IPS-18c (cell line): ENCODE measurements around the gene TMEM178A.

Experiments
- H3K4me3 ChIP-seq: 2 replicates; pipeline ENCODE4 v1.7.0; 2013; ENCODE audit warnings: low read depth, mild to moderate bottlenecking, low read length, moderate library complexity; ENCODE audit not compliant: insufficient read depth
- H3K9me3 ChIP-seq: one replicate; pipeline ENCODE4 v1.6.1; 2013; ENCODE audit warnings: mild to moderate bottlenecking, low read length, moderate library complexity; ENCODE audit not compliant: control insufficient read depth, insufficient read depth

The TMEM178A gene

DNA sequence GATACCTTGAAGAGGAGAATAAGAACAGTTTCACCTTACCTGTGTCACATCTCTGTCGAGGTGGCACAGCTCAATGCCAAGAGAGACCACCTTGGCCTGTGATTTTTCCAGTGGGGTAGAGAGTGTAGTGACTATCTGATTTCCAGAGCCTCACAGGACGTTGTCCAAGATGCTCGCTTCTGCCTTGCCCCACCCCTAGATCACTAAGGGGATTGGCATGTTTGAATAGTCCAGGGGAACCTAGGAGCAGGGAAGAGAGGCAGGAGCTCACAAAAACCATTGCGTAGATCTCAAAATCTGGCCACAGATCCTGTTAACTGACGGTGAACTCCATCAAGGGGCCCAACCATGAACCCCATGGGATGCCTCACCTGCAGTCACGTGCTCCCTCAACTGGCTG is 24.2 kb downstream of the TMEM178A start:
- H3K9me3 ChIP-seq: no peaks in the 10 kb centered on the region
- no peak overlapping the region for H3K4me3 ChIP-seq

DNA sequence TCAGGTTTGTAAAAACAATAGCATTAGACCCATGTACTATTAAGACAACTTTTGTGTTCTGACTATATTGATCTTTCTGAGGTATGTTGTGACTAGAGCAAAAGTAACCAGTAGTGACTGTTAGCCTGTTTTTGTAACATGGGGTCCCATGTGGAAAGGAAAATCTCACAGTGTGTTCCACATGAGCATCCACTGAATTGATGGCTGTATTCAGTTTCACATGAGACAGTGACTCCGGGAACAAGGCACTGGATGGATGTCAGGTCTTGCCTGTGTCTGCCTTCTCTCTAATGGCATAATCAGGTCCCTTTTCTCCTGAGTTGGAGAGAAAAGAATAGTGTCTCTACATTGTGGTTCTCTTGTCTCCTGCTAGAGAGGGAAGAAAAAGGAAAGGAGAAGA is 27.5 kb downstream of the TMEM178A start:
- no peak overlapping the region for H3K4me3 ChIP-seq
- no peaks in the 10 kb centered on the region for H3K9me3 ChIP-seq

DNA sequence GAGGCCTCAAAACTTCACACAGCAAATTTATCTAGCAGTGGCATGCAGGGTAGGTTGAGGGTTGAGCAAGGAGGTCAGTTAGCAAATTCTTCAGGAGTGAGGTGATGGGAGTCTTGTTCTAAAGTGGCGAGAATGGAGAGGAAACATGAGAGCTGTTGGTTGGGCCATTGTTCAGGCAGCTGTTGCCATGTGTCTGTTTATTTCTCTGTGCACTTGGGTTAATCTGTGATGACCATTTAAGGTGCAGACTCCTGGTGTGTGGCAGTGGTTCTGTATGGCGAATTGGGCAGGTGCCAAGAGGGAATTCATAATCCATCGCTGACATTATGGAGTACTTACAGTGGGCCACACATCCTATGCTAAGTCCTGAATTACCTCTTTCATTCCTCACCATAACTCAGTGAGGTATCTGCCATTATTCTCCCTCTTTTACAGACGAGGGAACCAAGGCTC is 30.4 kb downstream of the TMEM178A start:
- no peak overlapping the region for H3K4me3 ChIP-seq
- H3K9me3 ChIP-seq: no peaks in the 10 kb centered on the region

DNA sequence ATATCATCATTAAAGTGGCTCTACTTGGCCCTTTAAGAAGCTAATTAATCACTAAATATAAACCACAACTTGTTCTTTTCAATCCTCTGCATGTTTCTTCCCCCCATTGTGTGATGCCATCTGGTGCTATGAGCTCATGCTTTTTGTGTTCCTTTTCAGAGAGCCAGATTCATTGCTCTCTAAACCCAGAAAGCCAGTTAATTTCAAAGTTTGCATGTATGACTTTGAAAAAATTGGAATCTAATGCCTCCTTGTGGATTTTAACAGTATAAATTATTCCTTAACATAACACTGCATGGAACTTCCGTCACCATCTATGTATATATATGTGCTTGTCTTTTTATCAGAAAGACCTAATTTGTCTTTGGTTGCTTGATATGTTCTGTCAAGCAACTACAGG is 31.1 kb downstream of the TMEM178A start:
- Histone ChIP-seq H3K4me3 (no peak overlapping the region), H3K9me3 (no peaks in the 10 kb centered on the region)

DNA sequence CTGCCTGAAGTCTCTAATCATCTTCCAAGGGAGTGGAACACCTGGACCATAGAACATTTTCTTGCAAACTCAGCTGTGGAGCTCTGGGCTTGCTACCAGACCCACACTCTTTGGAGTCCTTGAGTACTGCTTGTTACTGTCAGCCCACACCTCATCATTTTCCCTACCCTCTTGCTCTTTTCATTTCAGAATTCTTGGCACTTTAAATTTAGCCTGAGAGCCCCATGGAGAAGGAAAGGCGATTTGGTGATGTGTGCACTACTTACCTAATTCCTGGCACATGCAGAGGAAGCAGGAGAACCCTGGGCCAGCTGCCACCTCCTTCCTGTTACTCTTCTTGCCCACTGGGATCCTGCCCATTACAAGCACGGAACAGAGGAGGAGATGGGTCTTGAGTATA is 31.7 kb downstream of the TMEM178A start:
- H3K4me3 ChIP-seq: no peak overlapping the region
- H3K9me3 ChIP-seq: no peaks in the 10 kb centered on the region

DNA sequence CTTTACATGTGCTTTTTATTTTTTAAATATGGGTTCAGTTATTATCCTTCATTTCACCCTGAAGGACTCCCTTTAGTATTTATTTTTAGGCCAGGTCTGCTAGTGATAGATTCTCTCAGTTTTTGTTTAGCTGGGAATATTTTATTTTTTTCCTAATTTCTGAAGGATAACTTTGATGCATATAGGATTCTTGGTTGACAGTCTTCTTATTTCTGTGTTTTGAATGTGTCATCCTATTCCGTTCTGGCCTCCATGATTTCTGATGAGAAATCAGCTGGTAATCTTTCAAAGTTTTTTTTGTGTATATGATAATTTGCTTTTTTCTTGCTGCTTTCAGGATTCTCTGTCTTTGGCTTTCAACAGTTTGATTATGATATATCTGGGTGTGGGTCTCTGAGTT is 35.4 kb downstream of the TMEM178A start:
- no peak overlapping the region for H3K4me3 ChIP-seq
- H3K9me3 ChIP-seq: no peaks in the 10 kb centered on the region

DNA sequence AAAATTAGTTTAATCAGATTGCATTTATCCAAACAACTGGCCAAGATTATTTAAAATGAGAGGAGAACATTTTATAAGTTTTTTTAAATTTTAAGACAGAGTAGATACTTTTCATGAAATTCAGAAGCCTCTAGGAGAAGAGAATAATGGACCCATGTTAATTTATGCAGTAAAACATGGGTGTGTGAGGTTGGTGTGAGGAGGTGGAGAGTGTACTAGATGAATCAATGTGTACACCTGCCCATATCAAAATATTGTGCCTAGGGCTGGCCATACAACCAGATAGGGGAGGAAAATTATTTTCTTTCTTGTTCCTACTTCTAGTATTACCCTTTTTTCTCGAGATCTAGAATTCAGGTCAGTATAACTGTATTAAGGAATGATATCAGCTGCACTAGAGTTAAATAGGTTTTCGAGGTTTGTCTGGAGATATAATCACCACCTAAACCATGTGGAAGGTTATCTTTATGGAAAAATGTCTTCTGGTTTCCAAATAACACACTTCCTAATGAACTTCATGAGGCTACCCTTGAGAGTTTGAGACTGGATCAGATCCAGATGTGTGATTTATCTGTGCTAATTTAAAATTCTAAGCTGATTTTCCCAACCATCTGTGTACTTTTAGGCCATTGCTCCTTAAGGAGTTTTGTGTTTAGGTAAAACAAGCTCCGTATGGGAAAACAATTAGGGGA is 37.6 kb downstream of the TMEM178A start:
- Histone ChIP-seq H3K9me3 (no peaks in the 10 kb centered on the region), H3K4me3 (no peak overlapping the region)

DNA sequence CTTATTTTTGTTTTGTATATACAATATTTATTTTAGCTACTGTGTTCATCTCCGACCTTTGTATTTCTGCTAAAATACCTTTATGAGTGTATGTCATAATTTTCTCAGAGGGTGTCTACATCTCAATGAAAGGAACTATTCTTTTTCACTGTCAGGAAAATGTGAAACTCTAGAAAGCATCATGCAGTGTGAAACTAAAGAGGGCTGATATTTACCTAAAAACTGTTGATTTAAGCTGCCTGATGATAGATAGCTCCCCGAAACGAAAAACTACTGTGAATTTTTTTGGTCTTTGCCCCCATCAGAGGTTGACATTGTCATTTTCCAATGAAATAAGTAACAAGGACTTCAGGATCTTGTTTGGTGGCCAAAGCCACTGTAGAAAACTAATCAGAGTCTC is 38.8 kb downstream of the TMEM178A start:
- Histone ChIP-seq H3K4me3 (no peak overlapping the region), H3K9me3 (no peaks in the 10 kb centered on the region)

DNA sequence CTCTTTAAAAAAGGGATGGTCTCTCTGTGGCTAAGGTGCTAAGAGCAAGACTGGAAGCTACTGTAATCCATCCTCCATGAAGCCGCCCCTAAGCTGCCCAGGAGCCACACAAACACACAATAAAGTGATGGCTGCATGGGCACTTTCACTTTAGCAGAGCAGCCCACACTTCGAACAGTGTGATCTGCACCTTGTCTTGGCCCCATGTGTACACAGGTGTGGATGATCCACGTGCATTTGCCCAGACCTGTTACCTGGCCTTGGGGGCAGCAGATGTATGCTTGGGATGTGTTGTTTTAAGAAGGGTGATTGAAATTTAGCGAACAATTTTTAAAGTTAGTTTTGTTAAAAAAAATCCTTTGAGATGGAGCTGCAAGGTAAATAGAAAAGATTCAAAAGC is 39.9 kb downstream of the TMEM178A start:
- H3K4me3 ChIP-seq: no peak overlapping the region
- H3K9me3 ChIP-seq: no peaks in the 10 kb centered on the region

DNA sequence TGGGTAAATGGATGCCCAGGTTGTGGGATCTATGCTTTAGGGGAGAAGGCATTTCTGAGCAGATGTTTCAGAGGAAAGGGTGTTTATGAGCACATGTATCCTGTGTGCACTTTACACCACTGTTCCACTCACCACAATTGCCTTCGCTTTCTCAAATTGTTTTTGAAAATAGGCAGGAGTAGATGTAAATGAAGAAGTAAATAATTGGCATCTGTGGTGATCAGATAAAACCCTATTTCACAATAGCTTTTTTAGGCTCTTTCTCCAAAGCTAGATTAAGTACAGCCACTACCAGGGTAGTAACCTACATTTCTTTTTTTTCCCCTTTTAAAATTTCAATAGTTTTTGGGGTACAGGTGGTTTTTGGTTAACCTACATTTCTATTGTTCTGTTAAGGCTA is 40.6 kb downstream of the TMEM178A start:
- no peak overlapping the region for H3K4me3 ChIP-seq
- H3K9me3 ChIP-seq: no peaks in the 10 kb centered on the region

DNA sequence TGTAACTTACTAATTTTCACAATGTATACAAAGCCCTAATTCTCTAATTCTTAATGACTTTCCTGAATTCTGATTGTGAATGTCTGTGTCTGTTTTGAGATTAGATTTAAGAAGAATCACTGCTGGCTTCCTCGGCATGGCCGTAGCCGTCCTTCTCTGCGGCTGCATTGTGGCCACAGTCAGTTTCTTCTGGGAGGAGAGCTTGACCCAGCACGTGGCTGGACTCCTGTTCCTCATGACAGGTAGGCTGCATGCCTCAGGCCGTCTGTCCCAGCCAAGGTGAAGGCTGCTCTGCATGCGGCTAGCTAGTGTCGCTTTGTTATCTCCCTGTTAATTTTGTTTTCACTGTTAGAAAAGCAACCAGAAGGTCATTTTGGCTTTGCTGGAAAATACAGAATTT is 41.2 kb downstream of the TMEM178A start:
- H3K9me3 ChIP-seq: no peaks in the 10 kb centered on the region
- H3K4me3 ChIP-seq: no peak overlapping the region

DNA sequence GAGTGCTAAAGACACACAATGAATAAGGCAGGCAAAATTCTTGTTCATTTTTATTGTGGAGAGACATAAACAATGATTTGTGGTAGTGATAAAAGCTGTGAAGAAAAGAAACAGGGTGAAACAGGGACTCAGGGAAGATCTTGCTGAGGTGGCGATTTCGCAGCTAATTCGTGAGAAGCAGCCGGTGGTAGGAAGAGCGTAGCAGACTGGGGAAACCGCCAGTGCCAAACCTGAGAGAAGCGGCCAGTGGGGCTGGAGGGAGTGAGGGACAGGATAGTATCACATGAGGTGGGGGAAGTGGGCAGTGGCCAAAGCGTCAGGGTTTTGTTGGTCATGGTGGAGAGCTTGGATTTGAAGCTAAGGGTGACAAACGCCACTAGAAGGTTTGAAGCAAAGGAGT is 42.3 kb downstream of the TMEM178A start:
- Histone ChIP-seq H3K9me3 (no peaks in the 10 kb centered on the region), H3K4me3 (no peak overlapping the region)

DNA sequence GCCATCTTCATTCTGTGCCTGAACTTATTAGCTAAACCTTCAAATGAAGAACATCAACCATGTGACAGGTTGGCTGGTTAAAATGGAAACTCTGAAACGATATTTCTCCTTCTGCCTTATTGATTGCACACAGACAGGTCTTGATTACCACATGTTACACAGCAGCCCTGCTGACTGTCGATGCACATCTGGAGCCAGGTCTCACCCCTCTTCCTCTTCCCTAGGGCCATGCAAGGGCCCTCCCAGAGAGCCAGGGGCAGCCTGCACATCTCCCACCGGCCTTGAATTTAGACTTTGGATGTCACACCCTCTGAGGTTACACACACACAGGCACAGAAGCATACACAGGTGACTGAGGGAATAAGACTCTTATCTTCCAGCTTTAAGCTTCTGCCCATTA is 45.1 kb downstream of the TMEM178A start:
- Histone ChIP-seq H3K9me3 (no peaks in the 10 kb centered on the region), H3K4me3 (no peak overlapping the region)

DNA sequence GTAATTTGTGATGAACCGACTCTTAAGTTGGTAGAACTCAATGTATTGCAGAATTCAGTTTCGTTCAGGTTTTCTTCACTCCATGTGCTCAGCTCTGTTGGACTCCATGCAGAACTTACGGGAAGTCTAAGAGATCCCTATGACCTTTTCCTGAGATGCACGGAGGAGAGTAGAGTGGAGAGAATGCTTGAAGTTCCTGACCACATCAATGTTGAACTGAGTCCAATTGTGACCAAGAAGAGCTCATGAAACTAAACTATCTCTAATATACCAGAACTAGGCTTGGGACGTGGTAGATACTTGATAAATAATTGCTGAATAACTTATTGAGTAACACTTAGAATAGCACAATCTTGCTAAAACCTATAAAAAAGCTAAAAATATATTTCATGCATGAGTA is 47.2 kb downstream of the TMEM178A start:
- no peaks in the 10 kb centered on the region for H3K9me3 ChIP-seq
- no peak overlapping the region for H3K4me3 ChIP-seq

DNA sequence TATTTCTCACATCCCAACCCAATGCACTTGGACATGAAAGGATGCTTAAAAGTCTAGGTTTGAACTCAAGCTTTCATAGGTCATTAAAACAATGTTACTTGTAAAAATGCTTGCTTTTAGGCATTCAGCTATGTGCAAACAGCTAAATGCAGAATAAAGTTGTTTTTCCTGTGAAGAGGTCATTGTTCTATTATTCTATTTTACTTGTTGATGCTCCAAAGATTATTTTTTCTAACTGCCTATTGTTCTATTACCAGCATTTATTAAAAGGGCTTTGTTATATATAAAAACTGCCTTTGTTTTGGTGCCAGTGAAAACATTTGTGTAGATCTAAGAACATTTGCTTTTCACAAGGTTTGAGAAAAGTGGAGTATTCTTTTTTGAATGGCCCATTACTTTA is 49.4 kb downstream of the TMEM178A start:
- Histone ChIP-seq H3K4me3 (no peak overlapping the region), H3K9me3 (no peaks in the 10 kb centered on the region)

DNA sequence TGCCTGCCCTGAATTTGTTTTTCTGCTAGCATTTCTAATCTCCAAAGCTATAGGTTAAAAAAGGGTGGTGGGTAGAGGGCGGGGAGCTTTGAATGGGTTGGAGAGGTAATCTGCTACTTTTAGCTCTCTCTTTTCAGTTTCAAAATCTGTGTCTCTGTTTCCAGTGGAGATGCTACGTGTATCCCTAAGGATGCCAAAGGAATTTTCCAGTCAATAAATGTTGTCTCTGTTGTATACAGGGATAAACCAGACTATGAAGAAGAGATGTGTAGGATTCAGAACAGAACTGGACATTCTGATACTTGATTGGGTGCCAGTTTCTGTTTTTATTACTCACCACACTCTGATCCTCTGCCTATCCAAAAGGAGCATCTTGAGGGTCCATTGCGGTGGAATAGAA is 50.1 kb downstream of the TMEM178A start:
- Histone ChIP-seq H3K4me3 (no peak overlapping the region), H3K9me3 (no peaks in the 10 kb centered on the region)

DNA sequence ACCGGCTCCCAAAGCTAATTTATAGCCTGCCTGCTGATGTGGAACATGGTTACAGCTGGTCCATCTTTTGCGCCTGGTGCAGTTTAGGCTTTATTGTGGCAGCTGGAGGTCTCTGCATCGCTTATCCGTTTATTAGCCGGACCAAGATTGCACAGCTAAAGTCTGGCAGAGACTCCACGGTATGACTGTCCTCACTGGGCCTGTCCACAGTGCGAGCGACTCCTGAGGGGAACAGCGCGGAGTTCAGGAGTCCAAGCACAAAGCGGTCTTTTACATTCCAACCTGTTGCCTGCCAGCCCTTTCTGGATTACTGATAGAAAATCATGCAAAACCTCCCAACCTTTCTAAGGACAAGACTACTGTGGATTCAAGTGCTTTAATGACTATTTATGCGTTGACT is 51.4 kb downstream of the TMEM178A start:
- no peak overlapping the region for H3K4me3 ChIP-seq
- no peaks in the 10 kb centered on the region for H3K9me3 ChIP-seq

DNA sequence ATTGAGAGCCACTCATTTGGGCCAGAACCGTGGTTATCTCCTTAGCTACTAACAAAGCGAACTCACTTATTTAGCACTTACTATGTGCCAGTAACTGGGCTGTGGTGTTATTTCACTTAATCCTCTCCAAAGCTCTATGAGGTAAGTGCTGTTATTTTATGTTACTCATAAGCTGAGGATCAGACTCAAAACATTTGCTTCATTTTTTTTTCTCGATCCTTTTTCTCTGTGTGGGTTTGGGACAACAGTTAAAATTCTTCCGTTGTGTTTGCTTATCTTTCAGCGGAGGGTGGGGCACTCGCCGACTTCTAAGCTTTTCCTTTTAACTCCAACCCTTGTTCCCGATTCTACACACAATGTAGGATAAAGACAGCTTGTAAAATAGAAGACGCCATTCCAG is 52.8 kb downstream of the TMEM178A start:
- Histone ChIP-seq H3K4me3 (no peak overlapping the region), H3K9me3 (no peaks in the 10 kb centered on the region)

DNA sequence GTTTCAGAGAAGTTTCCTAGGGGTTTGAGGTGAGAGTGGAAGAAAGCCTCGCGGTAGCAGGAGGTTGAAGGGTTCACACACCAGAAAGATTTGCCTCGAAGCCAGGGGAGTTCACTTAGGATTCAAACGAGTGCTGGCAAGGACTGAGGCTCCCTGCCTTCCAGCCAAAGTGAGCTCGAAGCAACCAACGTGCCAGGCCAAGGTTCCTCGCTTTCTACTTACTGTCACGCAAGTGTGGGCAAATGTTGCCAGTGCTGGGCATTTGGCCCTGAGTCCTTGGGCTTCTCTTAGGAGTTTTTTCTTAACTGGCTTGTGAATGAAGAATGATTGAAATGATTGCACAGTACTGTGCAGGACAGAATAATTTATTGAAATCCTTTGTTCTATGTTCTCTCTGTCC is 53.6 kb downstream of the TMEM178A start:
- H3K9me3 ChIP-seq: no peaks in the 10 kb centered on the region
- no peak overlapping the region for H3K4me3 ChIP-seq
